HepG2 (cell line): ENCODE data around the gene TRIM59. TPM values are rescaled to one million over a fixed set of nuclear protein-coding genes. Genes with fewer than 3 reads are reported as not detected.
A peak's percentile ranks its signal among the peaks of the same experiment; 100 is the strongest.

ENCODE experiments used
- DNMT1 ChIP-seq: sonication (generic); formaldehyde crosslinking; IDR thresholded peaks from 2 replicates; pipeline ENCODE4 v1.5.1; 2020; ENCODE audit warnings: mild to moderate bottlenecking, missing genetic modification reagents
- JUN ChIP-seq: sonication (generic); formaldehyde crosslinking; IDR thresholded peaks from 2 replicates; pipeline ENCODE4 v1.4.0; 2020; ENCODE audit warnings: mild to moderate bottlenecking, missing genetic modification reagents
- PTBP1 ChIP-seq: fragments of 200-400 bp; formaldehyde crosslinking; IDR thresholded peaks from 2 replicates; pipeline ENCODE4 v1.6.1; 2018; ENCODE audit warnings: low read length, low read depth; ENCODE audit not compliant: poor library complexity, severe bottlenecking
- TARDBP ChIP-seq: sonication (generic); formaldehyde crosslinking; IDR thresholded peaks from 2 replicates; pipeline ENCODE4 v1.8.0; 2022; ENCODE audit warnings: mild to moderate bottlenecking, missing genetic modification reagents
- TGIF2 ChIP-seq: IDR thresholded peaks from 2 replicates; pipeline ENCODE4 v1.6.1; 2016; ENCODE audit warnings: control low read depth, missing compliant biosample characterization
- ZMYM4 ChIP-seq: sonication (generic); formaldehyde crosslinking; IDR thresholded peaks from 2 replicates; pipeline ENCODE4 v1.8.1; 2023; ENCODE audit warnings: mild to moderate bottlenecking, missing genetic modification reagents
- ZNF430 ChIP-seq: sonication (generic); formaldehyde crosslinking; IDR thresholded peaks from 2 replicates; pipeline ENCODE4 v1.9.0; 2021; ENCODE audit warnings: mild to moderate bottlenecking, missing genetic modification reagents
- ZNF431 ChIP-seq: sonication (generic); formaldehyde crosslinking; IDR thresholded peaks from 2 replicates; pipeline ENCODE4 v1.9.0; 2022; ENCODE audit warnings: missing genetic modification reagents, low read depth, mild to moderate bottlenecking, borderline replicate concordance
- ZNF629 ChIP-seq: sonication (generic); formaldehyde crosslinking; conservative IDR thresholded peaks from 2 replicates; pipeline ENCODE4 v1.5.0; 2020; ENCODE audit warnings: missing genetic modification reagents
- ZNF672 ChIP-seq: sonication (generic); formaldehyde crosslinking; IDR thresholded peaks from 2 replicates; pipeline ENCODE4 v1.8.1; 2022; ENCODE audit warnings: missing genetic modification reagents
- ZNF850 ChIP-seq: sonication (generic); formaldehyde crosslinking; conservative IDR thresholded peaks from 2 replicates; pipeline ENCODE4 v1.9.0; 2021; ENCODE audit warnings: mild to moderate bottlenecking, missing genetic modification reagents
- polyA plus RNA-seq, 8 experiments: library from polyadenylated mRNA; depleted of rRNA in 3 of 8; stranded (reverse) in 7 of 8; unstranded in 1 of 8; fragments of >200 nt; fragmentation: Illumina TruSeq in 4 of 8; extraction: Trizol in 4 of 8; gene quantifications; 2 replicates each; pipeline versions ENCODE4 v1.2.1 to v1.2.3, GENCODE V29; 2011 to 2016; ENCODE audit warnings: low read depth in 4 of 8, missing spikeins in 1 of 8, mixed read lengths in 1 of 8; ENCODE audit not compliant: insufficient read depth in 1 of 8
- total RNA-seq, 5 experiments: library from RNA; depleted of rRNA; stranded (reverse); fragments of >200 nt; fragmentation: Illumina TruSeq; extraction: Trizol; gene quantifications; 2 replicates each; pipeline ENCODE4 v1.2.3, GENCODE V29; 2016; ENCODE audit warnings: low read depth in 1 of 5
- TF ChIP-seq, protein P1 (sequence below): sonication (generic); formaldehyde crosslinking; IDR thresholded peaks from 2 replicates; pipeline ENCODE4 v1.8.0; 2022; ENCODE audit warnings: mild to moderate bottlenecking, missing genetic modification reagents, borderline replicate concordance
- TF ChIP-seq, protein P2 (sequence below): sonication (generic); formaldehyde crosslinking; IDR thresholded peaks from 2 replicates; pipeline ENCODE4 v1.4.0; 2020; ENCODE audit warnings: mild to moderate bottlenecking, missing genetic modification reagents
- TF ChIP-seq, protein P3 (sequence below): IDR thresholded peaks from 2 replicates; pipeline ENCODE4 v1.6.1; 2016; ENCODE audit warnings: missing biosample characterization, missing genetic modification reagents, low read depth
- TF ChIP-seq, protein P4 (sequence below): sonication (generic); formaldehyde crosslinking; IDR thresholded peaks from 2 replicates; pipeline ENCODE4 v1.5.1; 2020; ENCODE audit warnings: missing genetic modification reagents, mild to moderate bottlenecking, borderline replicate concordance
- TF ChIP-seq, protein P5 (sequence below): sonication (generic); formaldehyde crosslinking; IDR thresholded peaks from 2 replicates; pipeline ENCODE4 v1.4.0; 2020; ENCODE audit warnings: mild to moderate bottlenecking, missing genetic modification reagents, borderline replicate concordance
- TF ChIP-seq, protein P6 (sequence below): sonication (generic); formaldehyde crosslinking; IDR thresholded peaks from 2 replicates; pipeline ENCODE4 v1.8.0; 2022; ENCODE audit warnings: mild to moderate bottlenecking, missing genetic modification reagents

The TRIM59 gene
- total and polyA plus RNA-seq, 2 of the 13 experiments (the other 11 are each of a cell fraction or from before 2014, with no cell fraction given) = 1.3 to 3.2 TPM

DNA sequence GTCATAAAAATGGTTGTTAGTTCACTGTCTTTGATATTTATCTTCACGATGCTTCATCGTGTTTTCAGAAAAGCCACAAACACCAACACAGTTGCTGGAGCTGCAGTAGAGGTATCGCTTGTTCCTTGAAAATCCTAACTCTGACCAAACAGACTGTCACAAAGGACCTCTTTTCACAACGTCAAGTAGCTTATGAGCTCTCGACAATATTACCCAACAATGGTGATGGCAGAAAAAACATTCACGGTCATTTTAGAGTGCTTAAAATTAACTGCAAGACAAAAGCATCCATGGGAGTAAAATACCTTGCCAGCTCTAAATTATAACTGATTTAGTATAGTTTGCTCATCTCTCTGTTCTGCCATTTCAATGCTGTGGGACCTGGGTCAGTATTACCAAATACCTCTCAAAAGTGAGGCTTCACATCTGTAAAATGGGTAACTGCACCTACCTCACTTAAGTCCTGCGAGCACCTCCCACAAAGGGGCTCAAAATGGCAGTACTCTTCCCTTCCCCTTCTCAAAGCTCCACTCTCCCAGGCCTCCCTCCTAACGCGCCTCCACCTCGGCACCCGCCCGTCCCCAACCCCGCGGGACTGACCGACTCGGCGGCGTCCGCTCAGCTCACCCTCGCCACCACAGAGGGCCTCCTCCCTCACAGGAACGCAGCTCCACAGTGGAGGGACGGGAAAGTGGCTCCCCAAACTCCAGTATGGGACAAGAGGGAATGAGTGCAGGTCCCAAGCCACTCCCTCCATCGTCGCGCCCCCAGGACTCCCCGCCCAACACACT, 546 bp downstream of the TRIM59 start (continued):
- TF ChIP-seq, protein P1, sequence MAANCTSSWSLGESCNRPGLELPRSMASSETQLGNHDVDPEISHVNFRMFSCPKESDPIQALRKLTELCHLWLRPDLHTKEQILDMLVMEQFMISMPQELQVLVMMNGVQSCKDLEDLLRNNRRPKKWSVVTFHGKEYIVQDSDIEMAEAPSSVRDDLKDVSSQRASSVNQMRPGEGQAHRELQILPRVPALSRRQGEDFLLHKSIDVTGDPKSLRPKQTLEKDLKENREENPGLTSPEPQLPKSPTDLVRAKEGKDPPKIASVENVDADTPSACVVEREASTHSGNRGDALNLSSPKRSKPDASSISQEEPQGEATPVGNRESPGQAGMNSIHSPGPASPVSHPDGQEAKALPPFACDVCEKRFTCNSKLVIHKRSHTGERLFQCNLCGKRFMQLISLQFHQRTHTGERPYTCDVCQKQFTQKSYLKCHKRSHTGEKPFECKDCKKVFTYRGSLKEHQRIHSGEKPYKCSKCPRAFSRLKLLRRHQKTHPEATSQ (CRISPR knock-in tag) = no peak; the same call in 1 of the 2 replicates
- TF ChIP-seq, protein P2, sequence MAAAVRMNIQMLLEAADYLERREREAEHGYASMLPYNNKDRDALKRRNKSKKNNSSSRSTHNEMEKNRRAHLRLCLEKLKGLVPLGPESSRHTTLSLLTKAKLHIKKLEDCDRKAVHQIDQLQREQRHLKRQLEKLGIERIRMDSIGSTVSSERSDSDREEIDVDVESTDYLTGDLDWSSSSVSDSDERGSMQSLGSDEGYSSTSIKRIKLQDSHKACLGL = no peak
- TF ChIP-seq ZNF430 (CRISPR knock-in tag) = no peak
- no peak for TF ChIP-seq ZNF431 (CRISPR knock-in tag)
- no peak for TF ChIP-seq ZNF672
- TF ChIP-seq, protein P3, sequence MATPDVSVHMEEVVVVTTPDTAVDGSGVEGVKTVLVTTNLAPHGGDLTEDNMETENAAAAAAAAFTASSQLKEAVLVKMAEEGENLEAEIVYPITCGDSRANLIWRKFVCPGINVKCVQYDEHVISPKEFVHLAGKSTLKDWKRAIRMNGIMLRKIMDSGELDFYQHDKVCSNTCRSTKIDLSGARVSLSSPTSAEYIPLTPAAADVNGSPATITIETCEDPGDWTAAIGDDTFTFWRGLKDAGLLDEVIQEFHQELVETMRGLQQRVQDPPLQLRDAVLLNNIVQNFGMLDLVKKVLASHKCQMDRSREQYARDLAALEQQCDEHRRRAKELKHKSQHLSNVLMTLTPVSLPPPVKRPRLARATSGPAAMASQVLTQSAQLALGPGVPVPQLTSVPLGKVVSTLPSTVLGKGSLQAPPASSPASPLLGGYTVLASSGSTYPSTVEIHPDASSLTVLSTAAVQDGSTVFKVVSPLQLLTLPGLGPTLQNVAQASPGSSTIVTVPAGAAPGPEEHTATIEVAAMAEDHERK = no peak
- peak; percentile 73 for TF ChIP-seq ZMYM4 (CRISPR knock-in tag)
- no peak for TF ChIP-seq DNMT1 (CRISPR knock-in tag)
- TF ChIP-seq ZNF629 (CRISPR knock-in tag) = peak; percentile 96
- TF ChIP-seq, protein P4, sequence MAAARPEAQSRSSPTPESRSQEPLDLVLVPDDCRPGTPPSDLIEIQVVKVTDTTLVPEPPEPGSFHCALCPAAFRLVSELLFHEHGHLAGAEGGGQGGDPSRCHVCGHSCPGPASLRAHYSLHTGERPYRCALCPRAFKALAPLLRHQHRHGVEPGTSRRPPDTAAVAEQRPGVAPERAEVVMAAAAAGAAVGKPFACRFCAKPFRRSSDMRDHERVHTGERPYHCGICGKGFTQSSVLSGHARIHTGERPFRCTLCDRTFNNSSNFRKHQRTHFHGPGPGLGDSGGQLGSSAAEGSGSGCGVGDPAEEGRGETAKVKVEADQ = peak; percentile 86; the same call in 1 of the 2 replicates
- TF ChIP-seq, protein P5, sequence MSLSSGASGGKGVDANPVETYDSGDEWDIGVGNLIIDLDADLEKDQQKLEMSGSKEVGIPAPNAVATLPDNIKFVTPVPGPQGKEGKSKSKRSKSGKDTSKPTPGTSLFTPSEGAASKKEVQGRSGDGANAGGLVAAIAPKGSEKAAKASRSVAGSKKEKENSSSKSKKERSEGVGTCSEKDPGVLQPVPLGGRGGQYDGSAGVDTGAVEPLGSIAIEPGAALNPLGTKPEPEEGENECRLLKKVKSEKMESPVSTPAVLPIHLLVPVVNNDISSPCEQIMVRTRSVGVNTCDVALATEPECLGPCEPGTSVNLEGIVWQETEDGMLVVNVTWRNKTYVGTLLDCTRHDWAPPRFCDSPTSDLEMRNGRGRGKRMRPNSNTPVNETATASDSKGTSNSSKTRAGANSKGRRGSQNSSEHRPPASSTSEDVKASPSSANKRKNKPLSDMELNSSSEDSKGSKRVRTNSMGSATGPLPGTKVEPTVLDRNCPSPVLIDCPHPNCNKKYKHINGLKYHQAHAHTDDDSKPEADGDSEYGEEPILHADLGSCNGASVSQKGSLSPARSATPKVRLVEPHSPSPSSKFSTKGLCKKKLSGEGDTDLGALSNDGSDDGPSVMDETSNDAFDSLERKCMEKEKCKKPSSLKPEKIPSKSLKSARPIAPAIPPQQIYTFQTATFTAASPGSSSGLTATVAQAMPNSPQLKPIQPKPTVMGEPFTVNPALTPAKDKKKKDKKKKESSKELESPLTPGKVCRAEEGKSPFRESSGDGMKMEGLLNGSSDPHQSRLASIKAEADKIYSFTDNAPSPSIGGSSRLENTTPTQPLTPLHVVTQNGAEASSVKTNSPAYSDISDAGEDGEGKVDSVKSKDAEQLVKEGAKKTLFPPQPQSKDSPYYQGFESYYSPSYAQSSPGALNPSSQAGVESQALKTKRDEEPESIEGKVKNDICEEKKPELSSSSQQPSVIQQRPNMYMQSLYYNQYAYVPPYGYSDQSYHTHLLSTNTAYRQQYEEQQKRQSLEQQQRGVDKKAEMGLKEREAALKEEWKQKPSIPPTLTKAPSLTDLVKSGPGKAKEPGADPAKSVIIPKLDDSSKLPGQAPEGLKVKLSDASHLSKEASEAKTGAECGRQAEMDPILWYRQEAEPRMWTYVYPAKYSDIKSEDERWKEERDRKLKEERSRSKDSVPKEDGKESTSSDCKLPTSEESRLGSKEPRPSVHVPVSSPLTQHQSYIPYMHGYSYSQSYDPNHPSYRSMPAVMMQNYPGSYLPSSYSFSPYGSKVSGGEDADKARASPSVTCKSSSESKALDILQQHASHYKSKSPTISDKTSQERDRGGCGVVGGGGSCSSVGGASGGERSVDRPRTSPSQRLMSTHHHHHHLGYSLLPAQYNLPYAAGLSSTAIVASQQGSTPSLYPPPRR (CRISPR knock-in tag) = no peak
- TF ChIP-seq JUN (CRISPR knock-in tag) = no peak
- TF ChIP-seq, protein P6, sequence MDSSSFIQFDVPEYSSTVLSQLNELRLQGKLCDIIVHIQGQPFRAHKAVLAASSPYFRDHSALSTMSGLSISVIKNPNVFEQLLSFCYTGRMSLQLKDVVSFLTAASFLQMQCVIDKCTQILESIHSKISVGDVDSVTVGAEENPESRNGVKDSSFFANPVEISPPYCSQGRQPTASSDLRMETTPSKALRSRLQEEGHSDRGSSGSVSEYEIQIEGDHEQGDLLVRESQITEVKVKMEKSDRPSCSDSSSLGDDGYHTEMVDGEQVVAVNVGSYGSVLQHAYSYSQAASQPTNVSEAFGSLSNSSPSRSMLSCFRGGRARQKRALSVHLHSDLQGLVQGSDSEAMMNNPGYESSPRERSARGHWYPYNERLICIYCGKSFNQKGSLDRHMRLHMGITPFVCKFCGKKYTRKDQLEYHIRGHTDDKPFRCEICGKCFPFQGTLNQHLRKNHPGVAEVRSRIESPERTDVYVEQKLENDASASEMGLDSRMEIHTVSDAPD = no peak
- TF ChIP-seq TGIF2 (CRISPR knock-in tag) = no peak
- TF ChIP-seq PTBP1 = no peak
- no peak for TF ChIP-seq ZNF850 (CRISPR knock-in tag)
- no peak for TF ChIP-seq TARDBP (CRISPR knock-in tag)
